HL-60 (cell line): ENCODE results near the gene PIK3R5.
"Not testable (repeated sequence)": the region's sequence is repeated elsewhere in the genome, so short reads cannot be mapped to it uniquely, and the experiment has no call there.

Source experiments
- POLR2AphosphoS5 ChIP-seq: IDR thresholded peaks from 2 replicates; pipeline ENCODE4 v1.6.1; 2012; ENCODE audit warnings: low read depth
- TF ChIP-seq, protein P1 (sequence below): IDR thresholded peaks from one replicate; pipeline ENCODE4 v1.5.1; 2011; ENCODE audit warnings: low read length, control low read depth, inconsistent platforms; ENCODE audit not compliant: insufficient read depth

DNA sequence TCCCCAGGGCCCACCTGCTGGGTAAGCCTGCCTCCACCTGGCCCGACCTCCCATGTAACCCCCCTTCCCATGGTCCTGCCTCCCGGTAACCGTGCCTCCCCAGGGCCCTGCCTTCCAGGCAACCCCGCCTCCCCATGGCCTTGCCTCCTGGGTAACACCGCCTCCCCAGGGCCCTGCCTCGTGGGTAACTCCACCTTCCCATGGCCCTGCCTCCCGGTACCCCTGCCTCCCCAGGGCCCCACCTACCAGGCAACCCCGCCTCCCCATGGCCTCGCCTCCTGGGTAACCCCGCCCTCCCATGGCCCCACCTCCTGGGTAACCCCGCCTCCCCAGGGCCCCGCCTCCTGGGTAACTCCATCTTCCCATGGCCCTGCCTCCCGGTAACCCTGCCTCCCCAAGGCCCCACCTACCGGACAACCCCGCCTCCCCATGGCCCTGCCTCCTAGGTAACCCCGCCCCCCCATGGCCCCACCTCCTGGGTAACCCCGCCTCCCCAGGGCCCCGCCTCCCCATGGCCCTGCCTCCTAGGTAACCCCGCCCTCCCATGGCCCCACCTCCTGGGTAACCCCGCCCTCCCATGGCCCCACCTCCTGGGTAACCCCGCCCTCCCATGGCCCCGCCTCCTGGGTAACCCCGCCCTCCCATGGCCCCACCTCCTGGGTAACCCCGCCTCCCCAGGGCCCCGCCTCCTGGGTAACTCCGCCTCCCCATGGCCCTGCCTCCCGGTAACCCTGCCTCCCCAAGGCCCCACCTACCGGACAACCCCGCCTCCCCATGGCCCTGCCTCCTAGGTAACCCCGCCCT lies 80.1 kb downstream of the PIK3R5 start:
- TF ChIP-seq, protein P1, sequence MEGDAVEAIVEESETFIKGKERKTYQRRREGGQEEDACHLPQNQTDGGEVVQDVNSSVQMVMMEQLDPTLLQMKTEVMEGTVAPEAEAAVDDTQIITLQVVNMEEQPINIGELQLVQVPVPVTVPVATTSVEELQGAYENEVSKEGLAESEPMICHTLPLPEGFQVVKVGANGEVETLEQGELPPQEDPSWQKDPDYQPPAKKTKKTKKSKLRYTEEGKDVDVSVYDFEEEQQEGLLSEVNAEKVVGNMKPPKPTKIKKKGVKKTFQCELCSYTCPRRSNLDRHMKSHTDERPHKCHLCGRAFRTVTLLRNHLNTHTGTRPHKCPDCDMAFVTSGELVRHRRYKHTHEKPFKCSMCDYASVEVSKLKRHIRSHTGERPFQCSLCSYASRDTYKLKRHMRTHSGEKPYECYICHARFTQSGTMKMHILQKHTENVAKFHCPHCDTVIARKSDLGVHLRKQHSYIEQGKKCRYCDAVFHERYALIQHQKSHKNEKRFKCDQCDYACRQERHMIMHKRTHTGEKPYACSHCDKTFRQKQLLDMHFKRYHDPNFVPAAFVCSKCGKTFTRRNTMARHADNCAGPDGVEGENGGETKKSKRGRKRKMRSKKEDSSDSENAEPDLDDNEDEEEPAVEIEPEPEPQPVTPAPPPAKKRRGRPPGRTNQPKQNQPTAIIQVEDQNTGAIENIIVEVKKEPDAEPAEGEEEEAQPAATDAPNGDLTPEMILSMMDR: not testable (repeated sequence)
- not testable (repeated sequence) for TF ChIP-seq POLR2AphosphoS5
